HG02623 (cell line): ENCODE data around the gene ZNF287.
"Not testable (repeated sequence)": the region's sequence is repeated elsewhere in the genome, so short reads cannot be mapped to it uniquely, and the experiment has no call there.

Source experiments
- ATAC-seq: cut with Tn5 transposase; IDR thresholded peaks from one replicate; pipeline ENCODE4 v1.9.1; 2021; ENCODE audit warnings: moderate library complexity; ENCODE audit not compliant: unreplicated experiment

Gene ZNF287

DNA sequence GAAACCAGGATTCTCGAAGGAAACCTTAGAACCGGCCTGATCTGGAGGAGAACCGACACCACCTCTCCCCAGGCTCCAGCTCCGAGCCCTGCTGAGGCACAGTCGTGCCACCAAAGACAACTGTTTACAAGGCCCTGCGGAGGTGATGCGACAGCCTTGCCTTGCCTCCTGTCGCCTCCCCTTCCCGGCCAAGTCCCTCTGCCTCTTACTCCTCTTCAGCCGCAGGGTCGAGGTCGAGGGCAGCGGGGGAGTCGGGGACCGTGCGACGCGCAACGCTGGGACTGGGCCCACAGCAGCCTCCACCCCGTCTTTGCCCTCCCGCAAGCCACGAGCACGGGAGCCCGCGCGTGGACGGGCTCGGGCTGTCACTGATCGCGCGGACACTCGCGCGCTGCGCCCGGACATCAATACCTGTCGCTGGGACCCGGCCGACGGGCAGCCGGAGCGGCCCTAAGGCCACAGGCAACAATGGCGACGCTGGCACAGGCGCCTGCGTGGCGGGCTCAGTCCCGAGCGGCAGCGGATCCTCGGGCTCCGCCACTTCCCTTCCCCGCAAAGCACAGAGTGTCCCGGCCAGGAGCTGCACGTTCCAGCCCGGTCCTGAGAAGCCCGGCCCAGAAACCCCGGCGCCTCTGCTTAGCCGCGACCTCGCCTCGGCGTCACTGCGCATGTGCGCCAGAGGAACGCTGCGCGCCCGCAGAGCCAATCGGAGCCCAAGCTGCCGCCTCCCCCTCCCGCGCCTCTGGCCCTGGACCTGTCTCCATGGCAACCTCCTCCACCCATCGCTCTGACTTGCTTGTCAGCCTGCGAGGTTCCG, at the start of gene ZNF287:
TSS of gene ZNF287 (minus strand) at position 664 of the 817 bp plus-strand sequence. CDS start 1,473 bp downstream, outside the sequence.
- peak; percentile 93 for ATAC-seq

DNA sequence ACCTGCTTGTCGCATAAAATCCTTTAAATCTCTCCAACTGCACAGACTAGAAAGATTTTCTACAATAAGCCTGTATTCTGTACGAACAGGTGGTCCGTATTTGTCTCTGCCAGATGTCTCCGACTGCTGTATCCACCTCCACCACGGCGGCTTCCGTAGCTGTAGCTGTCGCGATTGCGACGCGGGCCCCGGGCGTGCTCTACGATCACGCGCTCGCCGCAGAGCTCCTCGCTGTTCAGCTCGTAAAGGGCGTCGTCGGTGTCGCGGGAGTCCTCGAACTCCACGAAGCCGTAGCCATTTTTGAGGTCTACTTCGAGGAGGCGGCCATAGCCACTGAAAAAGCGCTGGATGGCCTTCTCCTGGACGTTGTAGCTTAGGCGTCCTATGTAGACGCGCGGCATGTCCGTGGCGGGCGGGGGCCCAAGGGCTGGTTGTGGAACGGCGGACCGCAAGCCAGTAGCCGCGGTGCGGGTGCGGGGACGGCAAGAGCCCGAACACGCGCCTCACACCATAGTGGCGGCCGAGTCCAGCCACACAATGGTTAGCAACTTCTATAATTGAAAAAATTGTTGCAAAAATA, 48.6 kb upstream of the ZNF287 start:
- ATAC-seq, result no peak

DNA sequence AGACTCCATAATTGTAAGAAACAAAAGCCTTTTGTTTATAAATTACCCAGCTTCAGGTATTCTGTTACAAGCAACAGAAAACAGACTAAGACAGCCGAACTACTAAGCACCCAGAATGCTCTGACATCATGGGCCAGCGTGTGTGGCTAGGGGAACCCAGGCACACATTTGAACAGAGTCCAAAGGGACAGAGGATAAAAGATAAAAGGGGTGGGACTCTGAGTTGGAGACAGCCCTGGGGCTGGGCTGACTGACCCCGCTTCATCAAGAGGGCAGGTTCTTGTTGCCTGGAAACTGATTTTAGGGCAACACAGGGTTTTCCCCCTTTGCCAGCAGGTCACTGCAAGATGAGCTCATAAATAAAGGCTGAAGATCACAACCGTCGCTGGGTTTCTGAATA, 30.5 kb upstream of the ZNF287 start:
- no peak for ATAC-seq

GRCh38 chr17:16593356-16594102, 24.5 kb upstream of the ZNF287 start:
- no peak for ATAC-seq

- no peak for ATAC-seq
Observed at GRCh38 chr17:16589097-16589969, 20.3 kb upstream of the ZNF287 start.

DNA sequence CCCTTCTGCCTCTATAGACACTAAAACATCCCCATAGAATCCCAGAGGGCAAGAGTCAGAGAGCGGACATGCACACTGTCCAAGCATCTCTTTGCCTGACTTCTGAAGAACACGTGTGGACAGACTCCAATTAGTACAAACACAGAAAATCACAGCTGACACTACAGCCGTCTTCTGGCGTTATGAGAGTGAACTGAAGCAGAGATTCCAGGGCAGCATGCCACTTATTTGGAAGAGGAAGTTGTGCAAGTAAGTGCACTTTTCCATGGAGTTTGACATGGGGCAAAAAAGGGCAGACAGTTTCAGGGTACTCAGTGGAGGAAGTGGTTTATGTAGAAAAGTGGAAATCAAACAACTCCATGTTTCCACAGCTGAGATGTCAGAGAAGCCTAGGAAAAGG, 16.8 kb upstream of the ZNF287 start:
- no peak for ATAC-seq

DNA sequence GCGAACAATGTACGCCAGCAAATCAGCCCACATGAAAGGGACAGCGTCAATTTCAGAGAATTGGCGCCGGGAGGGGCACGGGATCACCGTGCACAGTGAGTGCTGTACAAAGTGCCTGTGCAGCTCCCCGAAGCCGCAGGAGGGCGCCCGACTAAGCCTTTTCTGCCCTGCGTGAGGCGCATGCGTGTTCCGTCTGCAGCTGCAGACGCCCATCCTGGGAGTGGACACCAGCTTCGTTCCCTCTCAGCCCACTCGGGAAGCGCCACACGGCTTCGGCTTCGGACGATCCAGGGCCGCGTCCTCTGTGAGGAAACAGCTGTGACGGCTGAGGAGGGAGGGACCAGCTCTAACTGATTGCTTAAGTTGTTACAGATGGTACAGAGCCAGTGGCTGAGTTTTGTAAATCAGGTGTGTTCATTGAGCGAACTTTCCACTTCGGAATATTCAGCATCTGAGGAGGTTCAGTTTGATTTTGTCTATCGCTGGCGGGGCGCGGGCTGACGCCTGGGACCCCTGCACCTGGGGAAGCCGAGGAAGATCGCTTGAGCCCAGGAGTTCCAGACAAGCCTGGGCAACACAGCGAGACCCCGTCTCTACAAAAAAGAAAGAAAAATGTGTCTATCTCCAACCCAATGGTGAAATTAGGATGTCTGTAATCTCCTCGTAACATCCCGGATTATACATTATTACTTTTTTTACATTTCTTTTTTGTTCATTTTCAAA, 15.4 kb upstream of the ZNF287 start:
- ATAC-seq, result no peak

GRCh38 chr17:16583781-16584180, 14.8 kb upstream of the ZNF287 start:
- no peak for ATAC-seq

DNA sequence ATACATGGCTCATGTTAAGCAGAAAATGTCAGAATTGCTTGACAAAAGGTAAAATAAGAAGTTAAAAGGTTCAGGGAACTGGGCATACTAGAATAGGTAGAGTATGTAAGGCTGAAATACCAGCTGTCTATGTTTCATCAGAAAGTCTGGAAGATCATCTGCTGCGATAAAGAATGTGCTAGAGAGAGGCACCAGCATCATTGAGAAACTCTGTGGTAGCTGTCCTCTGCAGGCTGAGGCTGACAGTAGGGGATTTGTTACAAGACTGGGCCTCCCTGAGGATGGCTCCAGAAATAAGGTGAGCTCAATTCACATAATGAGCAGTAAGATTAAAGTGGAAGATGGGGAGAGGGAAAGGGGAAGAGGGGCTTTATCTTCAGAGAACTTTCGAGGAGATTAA, 4.5 kb upstream of the ZNF287 start:
- ATAC-seq, result no peak

- ATAC-seq, result peak; percentile 8
Observed at GRCh38 chr17:16569358-16569712, 331 bp upstream of the ZNF287 start.

DNA sequence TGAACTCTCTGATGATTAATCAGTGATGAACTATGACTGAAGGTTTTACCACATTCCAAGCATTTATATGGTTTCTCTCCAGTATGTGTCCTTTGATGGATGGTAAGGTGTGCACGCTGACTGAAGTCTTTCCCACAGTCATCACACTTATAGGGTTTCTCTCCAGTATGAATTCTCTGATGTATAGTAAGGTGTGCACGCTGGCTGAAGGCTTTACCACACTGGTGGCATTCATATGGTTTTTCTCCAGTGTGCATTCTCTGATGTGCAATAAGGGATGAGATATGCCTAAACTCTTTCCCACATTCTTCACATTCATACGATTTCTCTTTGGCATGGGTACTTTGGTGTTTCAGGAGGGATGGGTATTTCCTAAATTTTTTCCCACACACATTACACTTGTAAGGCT, 16.4 kb downstream of the ZNF287 start:
- ATAC-seq, result no peak

DNA sequence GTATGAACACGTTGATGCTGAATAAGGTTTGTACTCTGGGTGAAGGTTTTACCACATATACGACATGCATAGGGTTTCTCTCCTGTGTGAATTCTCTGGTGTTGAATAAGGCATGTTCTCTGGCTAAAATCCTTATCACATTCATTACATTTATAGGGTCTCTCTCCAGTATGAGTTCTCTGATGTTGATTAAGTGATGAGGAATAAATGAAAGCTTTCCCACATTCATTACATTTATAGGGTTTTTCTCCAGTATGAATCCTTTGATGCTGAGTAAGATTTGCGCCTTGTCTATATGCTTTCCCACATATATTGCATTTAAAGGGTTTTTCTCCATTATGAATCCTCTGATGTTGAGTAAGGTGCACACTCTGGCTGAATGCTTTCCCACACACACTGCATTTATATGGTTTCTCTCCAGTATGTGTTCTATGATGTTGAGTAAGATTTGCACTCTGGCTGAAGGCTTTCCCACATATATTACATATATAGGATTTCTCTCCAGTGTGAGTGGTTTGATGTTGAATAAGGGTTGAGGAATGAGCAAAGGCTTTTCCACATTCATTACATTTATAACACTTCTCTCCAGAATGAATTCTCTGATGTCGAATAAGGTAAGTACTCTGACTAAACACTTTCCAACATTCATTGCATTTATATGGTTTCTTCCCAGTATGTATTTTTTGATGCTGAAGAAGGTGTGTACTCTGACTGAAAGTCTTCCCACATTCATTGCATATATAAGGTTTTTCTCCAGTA, 16.9 kb downstream of the ZNF287 start:
- ATAC-seq, result no peak

DNA sequence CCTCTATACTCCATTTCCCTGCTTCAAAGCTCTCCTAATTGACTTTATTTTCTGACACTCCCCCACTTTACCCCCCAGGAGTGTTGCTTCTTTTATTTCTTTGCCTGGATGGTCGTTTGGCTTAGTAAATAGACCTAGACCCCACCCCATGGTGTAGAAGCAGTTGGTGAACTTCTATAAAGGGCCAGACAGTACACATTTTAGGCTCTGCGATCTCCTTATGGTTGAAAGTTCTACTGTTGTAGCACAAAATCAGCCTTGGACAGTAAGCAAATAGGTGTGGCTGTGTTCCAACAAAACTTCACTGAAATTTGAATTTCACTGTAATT, 31.9 kb downstream of the ZNF287 start:
- ATAC-seq, result no peak

GRCh38 chr17:16534236-16534635, 34.8 kb downstream of the ZNF287 start:
- no peak for ATAC-seq

DNA sequence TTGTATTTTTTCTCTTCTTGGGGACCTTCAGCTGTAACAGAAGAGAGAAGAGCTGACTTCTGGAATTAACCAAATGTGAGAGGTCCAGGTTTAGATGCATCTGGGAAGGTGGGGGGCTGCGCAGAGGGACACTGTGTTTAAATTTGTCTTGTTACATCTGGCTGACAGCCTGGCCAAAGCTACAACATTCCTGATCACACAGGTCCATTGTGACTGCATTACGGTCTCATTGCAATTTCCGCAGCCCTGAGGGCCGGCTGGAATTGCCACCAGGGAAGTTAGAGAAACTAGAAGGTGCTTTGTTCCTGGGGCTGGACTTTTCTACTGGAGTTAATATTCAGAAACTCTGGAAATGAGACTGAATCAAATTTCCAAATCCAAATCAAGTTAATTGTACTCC, 39.1 kb downstream of the ZNF287 start:
- no peak for ATAC-seq

DNA sequence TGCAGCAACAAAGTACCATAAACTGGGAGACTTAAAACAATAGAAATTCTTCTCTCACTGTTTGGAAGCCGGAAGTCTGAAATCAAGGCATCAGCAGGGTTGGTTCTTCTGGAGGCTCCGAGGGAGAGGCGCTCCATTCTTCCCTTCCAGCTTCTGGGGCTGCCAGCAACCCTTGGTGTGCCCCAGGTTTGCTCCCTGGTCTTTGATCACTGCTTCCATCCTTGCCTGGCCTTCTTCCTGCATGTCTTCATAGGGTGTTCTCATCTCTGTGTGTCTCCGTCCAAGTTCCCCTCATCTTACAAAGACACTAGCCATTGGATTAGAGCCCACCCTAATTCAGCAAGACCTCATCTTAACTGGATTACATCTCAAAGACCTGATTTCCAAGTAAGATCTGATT, 41.7 kb downstream of the ZNF287 start:
- no peak for ATAC-seq

- ATAC-seq, result not testable (repeated sequence)
Observed at GRCh38 chr17:16525556-16525955, 43.4 kb downstream of the ZNF287 start.

GRCh38 chr17:16521070-16521727, 47.8 kb downstream of the ZNF287 start:
- ATAC-seq, result no peak

- ATAC-seq, result no peak
Observed at GRCh38 chr17:16519021-16519420, 50.0 kb downstream of the ZNF287 start.
